GM23338 (cell line): ENCODE data around the gene STARD13. TPM values are rescaled to one million over a fixed set of nuclear protein-coding genes. Genes with fewer than 3 reads are reported as not detected.

Source experiments
- ATAC-seq: fragments of 200-7000 bp; cut with Tn5 transposase; 3 replicates; pipeline ENCODE4 v1.9.1; 2020
- DNase-seq: peaks from one replicate; pipeline ENCODE4 v3.0.0-alpha.2; 2015; ENCODE audit warnings: low spot score
- H2AFZ ChIP-seq: fragments of 200-600 bp; sonication (generic); 2 replicates; pipeline ENCODE4 v1.8.0; 2016; ENCODE audit warnings: antibody characterized with exemption, mild to moderate bottlenecking, moderate library complexity
- H3F3A ChIP-seq: fragments of 200-600 bp; sonication (generic); replicated peaks from 2 replicates; pipeline ENCODE4 v1.8.0; 2017; ENCODE audit warnings: antibody characterized with exemption, mixed run types, low read depth
- H3K27ac ChIP-seq: fragments of 200-600 bp; sonication (generic); 2 replicates; pipeline ENCODE4 v1.6.1; 2016; ENCODE audit warnings: low read depth
- H3K27me3 ChIP-seq: fragments of 200-600 bp; sonication (generic); 2 replicates; pipeline ENCODE4 v1.8.0; 2016; ENCODE audit warnings: mild to moderate bottlenecking, mixed run types, moderate library complexity; ENCODE audit not compliant: insufficient read depth
- H3K36me3 ChIP-seq: fragments of 200-600 bp; sonication (generic); 2 replicates; pipeline ENCODE4 v1.8.0; 2016; ENCODE audit warnings: mild to moderate bottlenecking; ENCODE audit not compliant: insufficient read depth
- H3K4me1 ChIP-seq: fragments of 200-600 bp; sonication (generic); 2 replicates; pipeline ENCODE4 v1.8.0; 2016; ENCODE audit warnings: mild to moderate bottlenecking, moderate library complexity; ENCODE audit not compliant: insufficient read depth
- H3K4me2 ChIP-seq: fragments of 200-600 bp; sonication (generic); 2 replicates; pipeline ENCODE4 v1.7.1; 2017; ENCODE audit warnings: mixed run types
- H3K4me3 ChIP-seq: fragments of 200-600 bp; sonication (generic); 2 replicates; pipeline ENCODE4 v1.6.1; 2016; ENCODE audit warnings: mixed run types
- H3K79me2 ChIP-seq: fragments of 200-600 bp; sonication (generic); replicated peaks from 2 replicates; pipeline ENCODE4 v1.8.0; 2017; ENCODE audit warnings: mild to moderate bottlenecking; ENCODE audit not compliant: insufficient read depth
- H3K9me2 ChIP-seq: fragments of 200-600 bp; sonication (generic); 2 replicates; pipeline ENCODE4 v1.8.0; 2017; ENCODE audit not compliant: insufficient read depth
- H4K20me1 ChIP-seq: fragments of 200-600 bp; sonication (generic); replicated peaks from 2 replicates; pipeline ENCODE4 v1.8.0; 2017; ENCODE audit warnings: mild to moderate bottlenecking; ENCODE audit not compliant: insufficient read depth
- H3K27ac Mint-ChIP-seq: 2 replicates; pipeline ENCODE4 v1.8.0; 2020; ENCODE audit warnings: inconsistent platforms, mild to moderate bottlenecking, moderate library complexity, mixed read lengths
- H3K27me3 Mint-ChIP-seq: 3 replicates; pipeline ENCODE4 v1.8.0; 2022; ENCODE audit warnings: low read depth, mild to moderate bottlenecking, moderate library complexity, mixed read lengths, inconsistent platforms; ENCODE audit not compliant: insufficient read depth, poor library complexity
- H3K36me3 Mint-ChIP-seq: 3 replicates; pipeline ENCODE4 v1.8.0; 2021; ENCODE audit warnings: low read depth, mild to moderate bottlenecking, inconsistent platforms, moderate library complexity, mixed read lengths
- H3K4me1 Mint-ChIP-seq: 3 replicates; pipeline ENCODE4 v1.8.0; 2020; ENCODE audit warnings: mild to moderate bottlenecking, inconsistent platforms, mixed read lengths
- H3K4me3 Mint-ChIP-seq: 3 replicates; pipeline ENCODE4 v1.8.0; 2021; ENCODE audit warnings: moderate library complexity, mild to moderate bottlenecking, inconsistent platforms, mixed read lengths
- H3K9me3 Mint-ChIP-seq: 3 replicates; pipeline ENCODE4 v1.8.0; 2020; ENCODE audit warnings: moderate library complexity, mild to moderate bottlenecking, inconsistent platforms, mixed read lengths
- CREB1 ChIP-seq: fragments of 250-450 bp; sonication (Bioruptor Pico); IDR thresholded peaks from 2 replicates; pipeline ENCODE4 v1.5.0; 2020; ENCODE audit warnings: low read depth, mild to moderate bottlenecking, moderate library complexity
- EZH2 ChIP-seq: fragments of 200-600 bp; sonication (generic); IDR thresholded peaks from one replicate; pipeline ENCODE4 v1.8.0; 2017; ENCODE audit warnings: antibody characterized with exemption, mild to moderate bottlenecking, low read depth; ENCODE audit not compliant: unreplicated experiment
- JUNB ChIP-seq: IDR thresholded peaks from one replicate; pipeline ENCODE4 v1.6.1; 2016; ENCODE audit warnings: antibody characterized with exemption; ENCODE audit not compliant: unreplicated experiment
- NANOG ChIP-seq: IDR thresholded peaks from 2 replicates; pipeline ENCODE4 v1.6.1; 2016; ENCODE audit warnings: antibody characterized with exemption, borderline replicate concordance
- POLR2AphosphoS5 ChIP-seq: IDR thresholded peaks from 2 replicates; pipeline ENCODE4 v1.6.1; 2016; ENCODE audit warnings: antibody characterized with exemption, low read depth
- STAT1 ChIP-seq: IDR thresholded peaks from one replicate; pipeline ENCODE4 v1.6.1; 2016; ENCODE audit warnings: antibody characterized with exemption; ENCODE audit not compliant: unreplicated experiment
- ZNF114 ChIP-seq: fragments of 250-450 bp; sonication (Bioruptor Pico); IDR thresholded peaks from 2 replicates; pipeline ENCODE4 v1.5.0; 2020; ENCODE audit warnings: mild to moderate bottlenecking, moderate library complexity
- polyA plus RNA-seq: library from polyadenylated mRNA; unstranded; fragments of >200 nt; fragmentation: Nextera tagmentation; extraction: Ambion mirVana; gene quantifications from 2 replicates; pipeline ENCODE4 v1.2.1, GENCODE V29; 2016
- total RNA-seq: library from RNA; depleted of rRNA; stranded (reverse); fragments of >200 nt; shearing (Covaris generic); gene quantifications from 2 replicates; pipeline ENCODE4 v1.2.3, GENCODE V29; 2014
- TF ChIP-seq, protein P1 (sequence below): IDR thresholded peaks from one replicate; pipeline ENCODE4 v1.6.1; 2018; ENCODE audit warnings: antibody characterized with exemption; ENCODE audit not compliant: unreplicated experiment
- TF ChIP-seq, protein P2 (sequence below): IDR thresholded peaks from 2 replicates; pipeline ENCODE4 v1.6.1; 2016; ENCODE audit warnings: antibody characterized with exemption
- TF ChIP-seq, protein P3 (sequence below), 2 experiments: fragments of 200-600 bp in 1 of 2; sonication (generic) in 1 of 2; conservative IDR thresholded peaks; 2 replicates each; pipeline versions ENCODE4 v1.5.1 to v1.6.1; 2016 to 2017; ENCODE audit warnings: antibody characterized with exemption in 2 of 2, low read depth in 2 of 2, mild to moderate bottlenecking in 2 of 2, moderate library complexity in 1 of 2

STARD13 gene
- total and polyA plus RNA-seq, 2 experiments from 2014 or later = 3.2 to 5.2 TPM

DNA sequence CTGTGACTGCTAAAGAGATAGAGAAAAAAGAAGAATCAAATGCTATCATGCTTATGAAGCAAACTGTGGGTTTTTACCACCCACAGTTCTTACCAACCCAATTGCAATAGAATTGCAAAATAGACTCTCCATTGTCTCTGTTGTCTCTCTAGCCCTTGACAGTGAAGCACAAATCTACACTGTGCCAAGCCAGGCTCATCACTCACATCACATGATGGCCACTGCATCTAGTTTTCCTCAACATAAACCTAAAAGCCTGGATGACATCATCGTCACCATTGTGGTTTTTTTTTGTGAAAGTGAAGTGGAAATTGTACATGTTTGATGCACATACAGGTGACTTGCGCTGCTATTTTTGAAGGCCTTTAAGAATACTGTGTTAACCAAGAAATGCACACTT is 213.3 kb downstream of the STARD13 start:
- ATAC-seq (no peak), DNase-seq (no peak)
- peaks cover 14% of the 10 kb centered on the region for H3K4me1 Mint-ChIP-seq
- H2AFZ ChIP-seq = no peak overlapping the region
- no peaks in the 10 kb centered on the region; the same call in 2 of the 3 replicates for H3K9me3 Mint-ChIP-seq
- no peaks in the 10 kb centered on the region for H3K36me3 ChIP-seq
- H3K79me2 ChIP-seq = no peaks in the 10 kb centered on the region
- H3K36me3 Mint-ChIP-seq = no peaks in the 10 kb centered on the region
- TF ChIP-seq, protein P1, sequence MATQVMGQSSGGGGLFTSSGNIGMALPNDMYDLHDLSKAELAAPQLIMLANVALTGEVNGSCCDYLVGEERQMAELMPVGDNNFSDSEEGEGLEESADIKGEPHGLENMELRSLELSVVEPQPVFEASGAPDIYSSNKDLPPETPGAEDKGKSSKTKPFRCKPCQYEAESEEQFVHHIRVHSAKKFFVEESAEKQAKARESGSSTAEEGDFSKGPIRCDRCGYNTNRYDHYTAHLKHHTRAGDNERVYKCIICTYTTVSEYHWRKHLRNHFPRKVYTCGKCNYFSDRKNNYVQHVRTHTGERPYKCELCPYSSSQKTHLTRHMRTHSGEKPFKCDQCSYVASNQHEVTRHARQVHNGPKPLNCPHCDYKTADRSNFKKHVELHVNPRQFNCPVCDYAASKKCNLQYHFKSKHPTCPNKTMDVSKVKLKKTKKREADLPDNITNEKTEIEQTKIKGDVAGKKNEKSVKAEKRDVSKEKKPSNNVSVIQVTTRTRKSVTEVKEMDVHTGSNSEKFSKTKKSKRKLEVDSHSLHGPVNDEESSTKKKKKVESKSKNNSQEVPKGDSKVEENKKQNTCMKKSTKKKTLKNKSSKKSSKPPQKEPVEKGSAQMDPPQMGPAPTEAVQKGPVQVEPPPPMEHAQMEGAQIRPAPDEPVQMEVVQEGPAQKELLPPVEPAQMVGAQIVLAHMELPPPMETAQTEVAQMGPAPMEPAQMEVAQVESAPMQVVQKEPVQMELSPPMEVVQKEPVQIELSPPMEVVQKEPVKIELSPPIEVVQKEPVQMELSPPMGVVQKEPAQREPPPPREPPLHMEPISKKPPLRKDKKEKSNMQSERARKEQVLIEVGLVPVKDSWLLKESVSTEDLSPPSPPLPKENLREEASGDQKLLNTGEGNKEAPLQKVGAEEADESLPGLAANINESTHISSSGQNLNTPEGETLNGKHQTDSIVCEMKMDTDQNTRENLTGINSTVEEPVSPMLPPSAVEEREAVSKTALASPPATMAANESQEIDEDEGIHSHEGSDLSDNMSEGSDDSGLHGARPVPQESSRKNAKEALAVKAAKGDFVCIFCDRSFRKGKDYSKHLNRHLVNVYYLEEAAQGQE = no peak
- TF ChIP-seq, protein P2, sequence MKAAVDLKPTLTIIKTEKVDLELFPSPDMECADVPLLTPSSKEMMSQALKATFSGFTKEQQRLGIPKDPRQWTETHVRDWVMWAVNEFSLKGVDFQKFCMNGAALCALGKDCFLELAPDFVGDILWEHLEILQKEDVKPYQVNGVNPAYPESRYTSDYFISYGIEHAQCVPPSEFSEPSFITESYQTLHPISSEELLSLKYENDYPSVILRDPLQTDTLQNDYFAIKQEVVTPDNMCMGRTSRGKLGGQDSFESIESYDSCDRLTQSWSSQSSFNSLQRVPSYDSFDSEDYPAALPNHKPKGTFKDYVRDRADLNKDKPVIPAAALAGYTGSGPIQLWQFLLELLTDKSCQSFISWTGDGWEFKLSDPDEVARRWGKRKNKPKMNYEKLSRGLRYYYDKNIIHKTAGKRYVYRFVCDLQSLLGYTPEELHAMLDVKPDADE = no peak
- no peak for TF ChIP-seq NANOG
- TF ChIP-seq EZH2 = no peak
- no peak for TF ChIP-seq ZNF114
- H4K20me1 ChIP-seq = no peaks in the 10 kb centered on the region; the same call in 1 of the 2 replicates
- H3K27ac Mint-ChIP-seq = no peak overlapping the region
- H3K4me1 ChIP-seq = no peaks in the 10 kb centered on the region
- no peaks in the 10 kb centered on the region for H3K9me2 ChIP-seq
- no peak overlapping the region for H3K27ac ChIP-seq
- no peaks in the 10 kb centered on the region for H3F3A ChIP-seq
- H3K4me3 ChIP-seq = no peak overlapping the region
- H3K4me2 ChIP-seq = no peak overlapping the region
- no peaks in the 10 kb centered on the region for H3K27me3 Mint-ChIP-seq
- H3K27me3 ChIP-seq = no peaks in the 10 kb centered on the region
- H3K4me3 Mint-ChIP-seq = no peak overlapping the region

DNA sequence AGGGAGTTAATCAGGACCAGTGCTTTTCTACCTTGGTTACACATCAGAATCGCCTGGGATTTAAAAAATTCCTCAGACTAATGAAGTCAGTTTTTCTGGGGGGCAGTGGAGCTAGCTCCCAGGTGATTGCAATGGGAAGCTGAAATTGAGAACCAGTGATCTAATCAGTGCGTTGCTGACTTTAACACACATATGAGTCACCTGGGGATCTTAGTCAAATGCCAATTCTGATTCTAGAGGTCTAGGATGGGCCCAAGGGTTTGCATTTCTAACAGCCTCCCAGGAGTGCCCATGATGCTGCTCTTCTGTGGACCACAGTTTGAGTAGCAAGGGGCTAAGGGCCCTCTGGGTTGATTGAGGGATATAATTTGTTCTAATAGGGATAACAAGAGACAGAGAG is 214.8 kb downstream of the STARD13 start:
- ATAC-seq (no peak), DNase-seq (no peak)
- no peak for TF ChIP-seq STAT1
- TF ChIP-seq JUNB = no peak
- no peak for TF ChIP-seq POLR2AphosphoS5
- no peak for TF ChIP-seq CREB1 (CRISPR knock-in tag)
- TF ChIP-seq EZH2 = no peak
- TF ChIP-seq, protein P2 = no peak
- TF ChIP-seq, protein P3, sequence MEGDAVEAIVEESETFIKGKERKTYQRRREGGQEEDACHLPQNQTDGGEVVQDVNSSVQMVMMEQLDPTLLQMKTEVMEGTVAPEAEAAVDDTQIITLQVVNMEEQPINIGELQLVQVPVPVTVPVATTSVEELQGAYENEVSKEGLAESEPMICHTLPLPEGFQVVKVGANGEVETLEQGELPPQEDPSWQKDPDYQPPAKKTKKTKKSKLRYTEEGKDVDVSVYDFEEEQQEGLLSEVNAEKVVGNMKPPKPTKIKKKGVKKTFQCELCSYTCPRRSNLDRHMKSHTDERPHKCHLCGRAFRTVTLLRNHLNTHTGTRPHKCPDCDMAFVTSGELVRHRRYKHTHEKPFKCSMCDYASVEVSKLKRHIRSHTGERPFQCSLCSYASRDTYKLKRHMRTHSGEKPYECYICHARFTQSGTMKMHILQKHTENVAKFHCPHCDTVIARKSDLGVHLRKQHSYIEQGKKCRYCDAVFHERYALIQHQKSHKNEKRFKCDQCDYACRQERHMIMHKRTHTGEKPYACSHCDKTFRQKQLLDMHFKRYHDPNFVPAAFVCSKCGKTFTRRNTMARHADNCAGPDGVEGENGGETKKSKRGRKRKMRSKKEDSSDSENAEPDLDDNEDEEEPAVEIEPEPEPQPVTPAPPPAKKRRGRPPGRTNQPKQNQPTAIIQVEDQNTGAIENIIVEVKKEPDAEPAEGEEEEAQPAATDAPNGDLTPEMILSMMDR (conservative IDR thresholded peaks at IDR 0.05; ENCODE audit: low read depth in 2 of 2) = no peak

More for the DNA sequence above, 214.8 kb downstream of the STARD13 start:
- Histone ChIP-seq H3K9me2 (0 out of 2 replicates have a peak, but pooled peaks cover 3% of the 10 kb centered on the region), H4K20me1 (no peaks in the 10 kb centered on the region; the same call in 1 of the 2 replicates), H3K36me3 (no peaks in the 10 kb centered on the region), H3K79me2 (no peaks in the 10 kb centered on the region), H2AFZ (peak overlapping the region; percentile 67; the same call in 1 of the 2 replicates), H3K4me3 (no peak overlapping the region), H3K4me2 (no peak overlapping the region), H3F3A (no peaks in the 10 kb centered on the region), H3K27ac (no peak overlapping the region), H3K4me1 (no peaks in the 10 kb centered on the region), H3K27me3 (no peaks in the 10 kb centered on the region)
- no peaks in the 10 kb centered on the region; the same call in 2 of the 3 replicates for H3K9me3 Mint-ChIP-seq
- H3K36me3 Mint-ChIP-seq = no peaks in the 10 kb centered on the region
- H3K27me3 Mint-ChIP-seq = no peaks in the 10 kb centered on the region
- no peak overlapping the region for H3K4me3 Mint-ChIP-seq
- no peak overlapping the region for H3K27ac Mint-ChIP-seq
- peaks cover 14% of the 10 kb centered on the region for H3K4me1 Mint-ChIP-seq
